K562 (cell line): Measurements from ENCODE around the gene DENND1A.

ENCODE experiments used
- ARID1B ChIP-seq: fragments of 450-650 bp; IDR thresholded peaks from 2 replicates; pipeline ENCODE4 v1.6.1; 2016; ENCODE audit warnings: antibody characterized with exemption, mild to moderate bottlenecking, inconsistent platforms
- ATF7 ChIP-seq: fragments of 450-650 bp; IDR thresholded peaks from 2 replicates; pipeline ENCODE4 v1.7.1; 2014; ENCODE audit warnings: mild to moderate bottlenecking, moderate library complexity
- XRCC3 ChIP-seq: fragments of 450-650 bp; IDR thresholded peaks from 2 replicates; pipeline ENCODE4 v1.6.1; 2017; ENCODE audit warnings: mild to moderate bottlenecking, moderate library complexity

DNA sequence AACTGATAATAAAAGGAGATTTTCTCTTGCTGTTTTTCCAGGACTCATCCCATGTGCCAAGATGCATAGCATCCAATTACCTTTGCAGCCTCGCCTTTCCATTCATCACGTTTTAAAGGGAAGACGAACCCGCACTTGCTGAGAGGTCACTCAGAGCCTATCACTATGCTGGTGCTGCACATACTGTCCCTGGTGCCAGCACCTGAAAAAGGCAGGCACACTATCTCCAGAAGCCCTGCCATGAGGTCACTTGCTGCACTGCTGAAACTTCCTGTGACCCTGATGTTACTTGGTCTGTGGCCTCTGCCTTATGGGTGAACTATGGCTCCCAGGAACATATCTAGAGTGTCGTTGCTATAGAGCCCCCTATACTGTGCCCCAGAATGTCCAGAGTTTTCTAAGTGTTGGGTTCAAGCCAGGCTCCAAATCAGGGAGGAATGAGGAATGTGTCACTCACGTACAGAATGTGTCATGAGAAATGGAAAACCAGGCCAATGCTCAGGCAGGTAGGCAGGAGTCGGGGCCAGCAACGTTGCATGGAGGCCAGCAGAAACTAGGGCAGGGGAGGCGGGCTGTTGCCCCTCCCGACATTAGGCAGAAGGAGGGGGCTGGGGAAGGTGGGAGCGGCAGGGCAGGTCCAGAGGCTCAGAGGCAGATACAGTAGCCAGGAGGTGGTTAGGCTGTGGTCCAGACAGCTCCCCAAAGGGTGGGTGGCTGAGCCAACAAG lies 311.8 kb downstream of the DENND1A start:
- TF ChIP-seq ATF7 (no peak), ARID1B (no peak), XRCC3 (no peak)
